IMR-90 (cell line): Measurements from ENCODE around the gene RPS13.

Experiments
- CEBPB ChIP-seq: IDR thresholded peaks from 2 replicates; pipeline ENCODE4 v1.6.1; 2012; ENCODE audit warnings: low read depth, low read length, improper control_type of control experiment
- POLR2A ChIP-seq: IDR thresholded peaks from 2 replicates; pipeline ENCODE4 v1.6.1; 2012; ENCODE audit warnings: mild to moderate bottlenecking, low read depth, low read length
- RAD21 ChIP-seq: IDR thresholded peaks from 2 replicates; pipeline ENCODE4 v1.6.1; 2012; ENCODE audit warnings: low read length, improper control_type of control experiment
- SMC3 ChIP-seq: fragments of 150-350 bp; IDR thresholded peaks from 2 replicates; pipeline ENCODE4 v1.6.1; 2016; ENCODE audit warnings: low read depth, mild to moderate bottlenecking, antibody characterized with exemption, low read length, moderate library complexity
- TF ChIP-seq, protein P1 (sequence below): conservative IDR thresholded peaks from 2 replicates; pipeline ENCODE4 v1.5.1; 2012; ENCODE audit warnings: mild to moderate bottlenecking, low read depth, low read length, improper control_type of control experiment
- TF ChIP-seq, protein P2 (sequence below): fragments of 150-350 bp; IDR thresholded peaks from 2 replicates; pipeline ENCODE4 v1.6.1; 2017; ENCODE audit warnings: mild to moderate bottlenecking, antibody characterized with exemption, low read length, low read depth

DNA sequence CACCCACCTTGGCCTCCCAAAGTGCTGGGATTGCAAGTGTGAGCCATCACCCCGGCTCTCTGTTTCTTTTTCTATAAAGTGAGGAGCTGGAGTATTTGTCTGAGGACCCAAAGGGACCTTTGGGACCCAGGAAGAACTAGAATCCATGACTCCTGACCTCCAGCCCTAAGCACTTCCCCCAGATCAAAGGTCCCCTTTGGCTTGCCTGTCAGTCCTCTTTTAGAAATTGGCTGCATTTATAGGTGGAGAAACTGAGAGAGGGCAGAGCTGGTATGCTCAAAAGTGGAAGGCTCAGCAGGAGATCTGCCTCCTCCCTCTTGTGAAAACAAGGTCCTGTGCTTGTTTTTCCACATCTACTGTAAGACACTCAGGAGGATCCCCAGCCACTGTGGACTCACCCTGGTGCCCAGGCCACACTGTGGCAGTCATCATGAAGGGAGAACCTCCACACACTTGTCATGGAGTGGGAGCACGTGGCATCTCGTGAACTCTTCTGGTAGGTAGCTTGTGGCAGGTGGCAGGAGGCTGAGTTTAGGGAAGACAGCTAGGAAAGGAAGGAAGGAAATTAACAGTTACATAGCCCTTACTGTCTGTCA lies 50.9 kb downstream of the RPS13 start:
- TF ChIP-seq POLR2A (no peak), SMC3 (no peak), RAD21 (no peak), CEBPB (no peak)
- TF ChIP-seq, protein P1, sequence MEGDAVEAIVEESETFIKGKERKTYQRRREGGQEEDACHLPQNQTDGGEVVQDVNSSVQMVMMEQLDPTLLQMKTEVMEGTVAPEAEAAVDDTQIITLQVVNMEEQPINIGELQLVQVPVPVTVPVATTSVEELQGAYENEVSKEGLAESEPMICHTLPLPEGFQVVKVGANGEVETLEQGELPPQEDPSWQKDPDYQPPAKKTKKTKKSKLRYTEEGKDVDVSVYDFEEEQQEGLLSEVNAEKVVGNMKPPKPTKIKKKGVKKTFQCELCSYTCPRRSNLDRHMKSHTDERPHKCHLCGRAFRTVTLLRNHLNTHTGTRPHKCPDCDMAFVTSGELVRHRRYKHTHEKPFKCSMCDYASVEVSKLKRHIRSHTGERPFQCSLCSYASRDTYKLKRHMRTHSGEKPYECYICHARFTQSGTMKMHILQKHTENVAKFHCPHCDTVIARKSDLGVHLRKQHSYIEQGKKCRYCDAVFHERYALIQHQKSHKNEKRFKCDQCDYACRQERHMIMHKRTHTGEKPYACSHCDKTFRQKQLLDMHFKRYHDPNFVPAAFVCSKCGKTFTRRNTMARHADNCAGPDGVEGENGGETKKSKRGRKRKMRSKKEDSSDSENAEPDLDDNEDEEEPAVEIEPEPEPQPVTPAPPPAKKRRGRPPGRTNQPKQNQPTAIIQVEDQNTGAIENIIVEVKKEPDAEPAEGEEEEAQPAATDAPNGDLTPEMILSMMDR: no peak
- TF ChIP-seq, protein P2, sequence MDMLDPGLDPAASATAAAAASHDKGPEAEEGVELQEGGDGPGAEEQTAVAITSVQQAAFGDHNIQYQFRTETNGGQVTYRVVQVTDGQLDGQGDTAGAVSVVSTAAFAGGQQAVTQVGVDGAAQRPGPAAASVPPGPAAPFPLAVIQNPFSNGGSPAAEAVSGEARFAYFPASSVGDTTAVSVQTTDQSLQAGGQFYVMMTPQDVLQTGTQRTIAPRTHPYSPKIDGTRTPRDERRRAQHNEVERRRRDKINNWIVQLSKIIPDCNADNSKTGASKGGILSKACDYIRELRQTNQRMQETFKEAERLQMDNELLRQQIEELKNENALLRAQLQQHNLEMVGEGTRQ: no peak
